AG20443 (cell line): ENCODE measurements around the gene ASPM.
"Not testable (repeated sequence)": the region's sequence is repeated elsewhere in the genome, so short reads cannot be mapped to it uniquely, and the experiment has no call there.

Source experiments
- DNase-seq: peaks from one replicate; pipeline ENCODE4 v3.0.0; 2012; ENCODE audit warnings: low spot score, mixed read lengths

Gene ASPM

GRCh38 chr1:197145446-197146024, 934 bp downstream of the ASPM start:
- no peak for DNase-seq

- DNase-seq = peak; percentile 21
These were observed 1.7 kb downstream of the ASPM start for GRCh38 chr1:197144570-197145325.

GRCh38 chr1:197143276-197143675, 3.2 kb downstream of the ASPM start:
- DNase-seq = no peak

- DNase-seq = no peak
These were observed 4.9 kb downstream of the ASPM start for GRCh38 chr1:197141575-197141974.

- no peak for DNase-seq
These were observed 6.3 kb downstream of the ASPM start for GRCh38 chr1:197140121-197140520.

- no peak for DNase-seq
These were observed 7.3 kb downstream of the ASPM start for GRCh38 chr1:197139169-197139568.

GRCh38 chr1:197137322-197137721, 9.1 kb downstream of the ASPM start:
- no peak for DNase-seq

- DNase-seq = peak; percentile 40
These were observed 15.7 kb downstream of the ASPM start for GRCh38 chr1:197130677-197131304.

GRCh38 chr1:197129698-197130097, 16.8 kb downstream of the ASPM start:
- DNase-seq = no peak

GRCh38 chr1:197127246-197127912, 19.1 kb downstream of the ASPM start:
- DNase-seq = peak; percentile 35

- DNase-seq = no peak
These were observed 19.8 kb downstream of the ASPM start for GRCh38 chr1:197126691-197127090.

GRCh38 chr1:197124376-197124775, 22.1 kb downstream of the ASPM start:
- DNase-seq = no peak

GRCh38 chr1:197116156-197116555, 30.3 kb downstream of the ASPM start:
- DNase-seq = no peak

GRCh38 chr1:197106869-197107268, 39.6 kb downstream of the ASPM start:
- no peak for DNase-seq

GRCh38 chr1:197103300-197103699, 43.2 kb downstream of the ASPM start:
- DNase-seq = no peak

- no peak for DNase-seq
These were observed 44.5 kb downstream of the ASPM start for GRCh38 chr1:197101978-197102377.

- DNase-seq = no peak
These were observed 45.8 kb downstream of the ASPM start for GRCh38 chr1:197100677-197101076.

GRCh38 chr1:197099444-197099843, 47.0 kb downstream of the ASPM start:
- DNase-seq = no peak

GRCh38 chr1:197096971-197097370, 49.5 kb downstream of the ASPM start:
- DNase-seq = not testable (repeated sequence)

GRCh38 chr1:197096137-197096536, 50.3 kb downstream of the ASPM start:
- DNase-seq = no peak

GRCh38 chr1:197093226-197093885, 53.1 kb downstream of the ASPM start:
- no peak for DNase-seq

GRCh38 chr1:197092491-197093023, 53.9 kb downstream of the ASPM start:
- peak; percentile 21 for DNase-seq
